ENCODE measurements around the gene PKHD1. TPM values are rescaled to one million over a fixed set of nuclear protein-coding genes. Genes with fewer than 3 reads are reported as not detected.

PKHD1 gene, protein sequence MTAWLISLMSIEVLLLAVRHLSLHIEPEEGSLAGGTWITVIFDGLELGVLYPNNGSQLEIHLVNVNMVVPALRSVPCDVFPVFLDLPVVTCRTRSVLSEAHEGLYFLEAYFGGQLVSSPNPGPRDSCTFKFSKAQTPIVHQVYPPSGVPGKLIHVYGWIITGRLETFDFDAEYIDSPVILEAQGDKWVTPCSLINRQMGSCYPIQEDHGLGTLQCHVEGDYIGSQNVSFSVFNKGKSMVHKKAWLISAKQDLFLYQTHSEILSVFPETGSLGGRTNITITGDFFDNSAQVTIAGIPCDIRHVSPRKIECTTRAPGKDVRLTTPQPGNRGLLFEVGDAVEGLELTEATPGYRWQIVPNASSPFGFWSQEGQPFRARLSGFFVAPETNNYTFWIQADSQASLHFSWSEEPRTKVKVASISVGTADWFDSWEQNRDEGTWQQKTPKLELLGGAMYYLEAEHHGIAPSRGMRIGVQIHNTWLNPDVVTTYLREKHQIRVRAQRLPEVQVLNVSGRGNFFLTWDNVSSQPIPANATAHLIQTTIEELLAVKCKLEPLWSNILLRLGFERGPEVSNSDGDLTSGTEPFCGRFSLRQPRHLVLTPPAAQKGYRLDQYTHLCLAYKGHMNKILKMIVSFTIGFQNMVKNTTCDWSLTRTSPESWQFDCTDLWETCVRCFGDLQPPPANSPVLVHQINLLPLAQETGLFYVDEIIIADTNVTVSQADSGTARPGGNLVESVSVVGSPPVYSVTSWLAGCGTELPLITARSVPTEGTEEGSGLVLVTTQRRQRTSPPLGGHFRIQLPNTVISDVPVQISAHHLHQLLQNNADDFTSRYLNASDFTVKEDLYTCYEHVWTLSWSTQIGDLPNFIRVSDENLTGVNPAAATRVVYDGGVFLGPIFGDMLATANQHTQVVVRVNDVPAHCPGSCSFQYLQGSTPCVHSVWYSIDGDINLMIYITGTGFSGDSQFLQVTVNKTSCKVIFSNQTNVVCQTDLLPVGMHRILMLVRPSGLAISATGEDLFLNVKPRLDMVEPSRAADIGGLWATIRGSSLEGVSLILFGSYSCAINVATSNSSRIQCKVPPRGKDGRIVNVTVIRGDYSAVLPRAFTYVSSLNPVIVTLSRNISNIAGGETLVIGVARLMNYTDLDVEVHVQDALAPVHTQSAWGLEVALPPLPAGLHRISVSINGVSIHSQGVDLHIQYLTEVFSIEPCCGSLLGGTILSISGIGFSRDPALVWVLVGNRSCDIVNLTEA (N-terminal part only)
- not detected for total RNA-seq

DNA sequence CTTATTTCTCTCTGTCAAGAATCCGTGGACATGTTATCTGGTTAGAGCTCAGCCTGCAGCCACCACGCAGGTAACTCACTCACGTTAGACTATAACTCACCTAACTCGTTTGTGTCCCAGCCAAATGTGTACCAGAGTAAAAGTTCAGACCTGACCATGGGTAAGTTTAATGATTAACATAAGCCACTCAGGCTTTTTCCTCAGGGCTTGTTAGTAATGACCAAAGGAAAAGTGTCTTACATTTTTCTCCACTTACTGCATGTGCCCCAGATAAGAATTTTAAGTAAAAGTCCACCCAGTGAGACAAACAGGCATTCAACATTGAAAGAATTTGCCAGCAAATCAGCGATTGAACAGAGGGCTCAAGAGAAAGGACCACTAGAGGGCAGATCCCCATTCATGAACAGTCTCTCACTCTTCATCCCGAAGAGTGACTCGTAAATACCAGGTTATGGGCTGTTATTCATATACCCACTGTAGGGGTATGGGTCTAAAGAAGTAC is at the start of gene PKHD1:
TSS of gene PKHD1 (minus strand) at position 116 of the 502 bp plus-strand sequence. CDS start 2,680 bp downstream, outside the sequence.

Other genes with a start within 250 kb of the PKHD1 start
- gene IL17A, start 98.8 kb upstream of the PKHD1 start, total RNA-seq, result not detected
- under 1 TPM in 1 of 2 experiments, not detected in 1; 0.65 TPM for gene IL17F, start 156.9 kb upstream of the PKHD1 start, total RNA-seq
- 100 to 1,000 TPM; 126 TPM for gene MCM3, start 197.1 kb upstream of the PKHD1 start, total RNA-seq